Sigmoid colon (tissue), 4 donors: ENCODE data around the gene FMO3.

Source experiments
- POLR2AphosphoS5 ChIP-seq, 4 donors: sonication (generic); formaldehyde crosslinking; IDR thresholded peaks; one replicate each; pipeline ENCODE4 v1.6.1; 2017; ENCODE audit warnings: antibody characterized with exemption in 4 of 4
- TF ChIP-seq, protein P1 (sequence below), 4 experiments: fragments of 450-650 bp in 3 of 4; fragments of 200-600 bp in 1 of 4; IDR thresholded peaks; one replicate each; pipeline ENCODE4 v1.5.1; 2016 to 2019; ENCODE audit warnings: antibody characterized with exemption in 4 of 4, mild to moderate bottlenecking in 3 of 4, moderate library complexity in 2 of 4

DNA sequence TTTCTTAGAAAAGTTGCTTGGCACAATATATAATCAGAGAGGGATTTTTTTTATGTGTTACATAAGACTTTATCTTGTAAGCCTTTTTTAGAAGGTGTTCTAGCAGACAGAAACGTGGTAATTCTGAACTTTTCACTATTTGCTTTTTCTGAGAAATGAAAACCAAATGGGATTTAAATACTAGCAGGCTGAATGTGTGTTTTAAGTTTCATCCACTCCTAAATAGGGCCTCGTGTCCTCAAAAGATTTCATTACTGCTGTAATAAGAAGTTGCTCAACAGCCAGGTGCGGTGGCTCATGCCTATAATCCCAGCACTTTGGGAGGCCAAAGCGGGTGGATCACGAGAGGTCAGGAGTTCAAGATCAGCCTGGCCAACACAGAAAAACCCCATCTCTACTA is 49.7 kb downstream of the FMO3 start:
- no peak for TF ChIP-seq POLR2AphosphoS5 (IDR thresholded peaks at IDR 0.05)
- TF ChIP-seq, protein P1, sequence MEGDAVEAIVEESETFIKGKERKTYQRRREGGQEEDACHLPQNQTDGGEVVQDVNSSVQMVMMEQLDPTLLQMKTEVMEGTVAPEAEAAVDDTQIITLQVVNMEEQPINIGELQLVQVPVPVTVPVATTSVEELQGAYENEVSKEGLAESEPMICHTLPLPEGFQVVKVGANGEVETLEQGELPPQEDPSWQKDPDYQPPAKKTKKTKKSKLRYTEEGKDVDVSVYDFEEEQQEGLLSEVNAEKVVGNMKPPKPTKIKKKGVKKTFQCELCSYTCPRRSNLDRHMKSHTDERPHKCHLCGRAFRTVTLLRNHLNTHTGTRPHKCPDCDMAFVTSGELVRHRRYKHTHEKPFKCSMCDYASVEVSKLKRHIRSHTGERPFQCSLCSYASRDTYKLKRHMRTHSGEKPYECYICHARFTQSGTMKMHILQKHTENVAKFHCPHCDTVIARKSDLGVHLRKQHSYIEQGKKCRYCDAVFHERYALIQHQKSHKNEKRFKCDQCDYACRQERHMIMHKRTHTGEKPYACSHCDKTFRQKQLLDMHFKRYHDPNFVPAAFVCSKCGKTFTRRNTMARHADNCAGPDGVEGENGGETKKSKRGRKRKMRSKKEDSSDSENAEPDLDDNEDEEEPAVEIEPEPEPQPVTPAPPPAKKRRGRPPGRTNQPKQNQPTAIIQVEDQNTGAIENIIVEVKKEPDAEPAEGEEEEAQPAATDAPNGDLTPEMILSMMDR (IDR thresholded peaks at IDR 0.05): no peak
